ENCODE data around the gene PVALEF.

Gene PVALEF

DNA sequence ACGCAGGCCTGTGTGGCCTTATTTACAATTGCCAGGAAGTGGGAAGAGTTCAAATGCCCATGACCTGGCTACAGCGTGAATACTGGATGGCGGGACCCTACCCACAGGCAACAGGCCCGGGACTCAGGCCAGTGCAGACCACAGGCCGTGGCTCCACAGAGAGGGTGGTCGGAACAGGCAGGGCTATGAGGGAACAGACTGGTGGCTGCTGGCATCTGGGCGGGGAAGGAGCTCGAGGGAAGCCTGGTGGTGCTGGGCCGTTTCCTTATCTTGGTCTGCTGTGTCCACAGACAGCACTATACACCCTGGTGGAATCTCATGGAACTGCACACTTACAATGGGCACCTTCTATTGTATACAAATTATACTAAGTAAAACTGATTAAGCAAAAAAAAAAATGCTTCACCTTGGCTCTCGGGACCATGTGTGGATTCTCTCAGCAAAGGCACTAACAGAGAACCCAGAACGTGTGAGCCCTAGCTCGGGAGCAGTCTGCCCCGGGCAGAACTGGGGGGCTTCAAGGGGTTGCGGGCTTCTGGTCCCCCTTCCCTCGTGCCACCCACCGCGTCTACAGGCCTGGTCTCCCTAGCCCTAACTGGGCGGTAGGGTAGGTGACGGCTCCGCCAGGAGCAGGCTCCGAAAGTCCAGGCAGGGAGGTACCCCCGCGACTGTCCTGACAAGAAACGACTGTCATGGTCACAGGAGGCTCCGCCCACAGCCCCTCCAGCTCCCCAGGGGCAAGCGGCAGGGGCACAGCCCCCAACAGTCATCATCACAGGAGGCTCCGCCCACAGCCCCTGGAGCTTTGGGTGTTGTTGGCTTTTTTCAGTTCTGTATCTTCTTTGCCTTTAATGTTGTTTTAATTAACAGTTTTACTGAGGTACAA lies 35.6 kb downstream of the PVALEF start:
- ATAC-seq (ENCODE audit: low read depth) (peak; percentile 78), DNase-seq (ENCODE audit: low spot score) (no peak)
- H3K27ac ChIP-seq (ENCODE audit: poor library complexity, severe bottlenecking), result no peak overlapping the region
- H3K9me3 ChIP-seq (ENCODE audit: severe bottlenecking), result no peaks in the 10 kb centered on the region
- peaks cover 13% of the 10 kb centered on the region for H3K36me3 ChIP-seq (ENCODE audit: low read depth)
- TF ChIP-seq, protein P1, sequence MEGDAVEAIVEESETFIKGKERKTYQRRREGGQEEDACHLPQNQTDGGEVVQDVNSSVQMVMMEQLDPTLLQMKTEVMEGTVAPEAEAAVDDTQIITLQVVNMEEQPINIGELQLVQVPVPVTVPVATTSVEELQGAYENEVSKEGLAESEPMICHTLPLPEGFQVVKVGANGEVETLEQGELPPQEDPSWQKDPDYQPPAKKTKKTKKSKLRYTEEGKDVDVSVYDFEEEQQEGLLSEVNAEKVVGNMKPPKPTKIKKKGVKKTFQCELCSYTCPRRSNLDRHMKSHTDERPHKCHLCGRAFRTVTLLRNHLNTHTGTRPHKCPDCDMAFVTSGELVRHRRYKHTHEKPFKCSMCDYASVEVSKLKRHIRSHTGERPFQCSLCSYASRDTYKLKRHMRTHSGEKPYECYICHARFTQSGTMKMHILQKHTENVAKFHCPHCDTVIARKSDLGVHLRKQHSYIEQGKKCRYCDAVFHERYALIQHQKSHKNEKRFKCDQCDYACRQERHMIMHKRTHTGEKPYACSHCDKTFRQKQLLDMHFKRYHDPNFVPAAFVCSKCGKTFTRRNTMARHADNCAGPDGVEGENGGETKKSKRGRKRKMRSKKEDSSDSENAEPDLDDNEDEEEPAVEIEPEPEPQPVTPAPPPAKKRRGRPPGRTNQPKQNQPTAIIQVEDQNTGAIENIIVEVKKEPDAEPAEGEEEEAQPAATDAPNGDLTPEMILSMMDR (IDR thresholded peaks at IDR 0.05; ENCODE audit: poor library complexity, severe bottlenecking), result peak; percentile 37
- no peaks in the 10 kb centered on the region for H3K27me3 ChIP-seq (ENCODE audit: insufficient read depth, poor library complexity, severe bottlenecking)
- no peaks in the 10 kb centered on the region for H3K4me1 ChIP-seq (ENCODE audit: insufficient read depth, poor library complexity, severe bottlenecking)
- no peak overlapping the region for H3K4me3 ChIP-seq (ENCODE audit: severe bottlenecking)

- Histone ChIP-seq H3K4me3 (ENCODE audit: severe bottlenecking) (no peak overlapping the region), H3K27me3 (ENCODE audit: insufficient read depth, poor library complexity, severe bottlenecking) (no peaks in the 10 kb centered on the region), H3K4me1 (ENCODE audit: insufficient read depth, poor library complexity, severe bottlenecking) (no peaks in the 10 kb centered on the region), H3K36me3 (ENCODE audit: low read depth) (peaks cover 13% of the 10 kb centered on the region), H3K27ac (ENCODE audit: poor library complexity, severe bottlenecking) (no peak overlapping the region), H3K9me3 (ENCODE audit: severe bottlenecking) (no peaks in the 10 kb centered on the region)
- DNase-seq (ENCODE audit: low spot score), result no peak
- ATAC-seq (ENCODE audit: low read depth), result no peak
- TF ChIP-seq, protein P1 (IDR thresholded peaks at IDR 0.05; ENCODE audit: poor library complexity, severe bottlenecking), result no peak
Observed at GRCh38 chr17:81202318-81202717, 37.0 kb downstream of the PVALEF start.

- H3K27me3 ChIP-seq (ENCODE audit: insufficient read depth, poor library complexity, severe bottlenecking), result no peaks in the 10 kb centered on the region
- no peak overlapping the region for H3K4me3 ChIP-seq (ENCODE audit: severe bottlenecking)
- H3K27ac ChIP-seq (ENCODE audit: poor library complexity, severe bottlenecking), result no peak overlapping the region
- H3K4me1 ChIP-seq (ENCODE audit: insufficient read depth, poor library complexity, severe bottlenecking), result no peaks in the 10 kb centered on the region
- H3K9me3 ChIP-seq (ENCODE audit: severe bottlenecking), result no peaks in the 10 kb centered on the region
- DNase-seq (ENCODE audit: low spot score), result no peak
- peaks cover 16% of the 10 kb centered on the region for H3K36me3 ChIP-seq (ENCODE audit: low read depth)
- TF ChIP-seq, protein P1 (IDR thresholded peaks at IDR 0.05; ENCODE audit: poor library complexity, severe bottlenecking), result no peak
- ATAC-seq (ENCODE audit: low read depth), result no peak
Observed at GRCh38 chr17:81203136-81203535, 37.8 kb downstream of the PVALEF start.

GRCh38 chr17:81204578-81204977 lies 39.3 kb downstream of the PVALEF start:
- Histone ChIP-seq H3K4me3 (ENCODE audit: severe bottlenecking) (no peak overlapping the region), H3K27ac (ENCODE audit: poor library complexity, severe bottlenecking) (no peak overlapping the region), H3K4me1 (ENCODE audit: insufficient read depth, poor library complexity, severe bottlenecking) (no peaks in the 10 kb centered on the region), H3K9me3 (ENCODE audit: severe bottlenecking) (no peaks in the 10 kb centered on the region), H3K36me3 (ENCODE audit: low read depth) (peaks cover 13% of the 10 kb centered on the region), H3K27me3 (ENCODE audit: insufficient read depth, poor library complexity, severe bottlenecking) (no peaks in the 10 kb centered on the region)
- no peak for DNase-seq (ENCODE audit: low spot score)
- no peak for ATAC-seq (ENCODE audit: low read depth)
- TF ChIP-seq, protein P1 (IDR thresholded peaks at IDR 0.05; ENCODE audit: poor library complexity, severe bottlenecking), result no peak

DNA sequence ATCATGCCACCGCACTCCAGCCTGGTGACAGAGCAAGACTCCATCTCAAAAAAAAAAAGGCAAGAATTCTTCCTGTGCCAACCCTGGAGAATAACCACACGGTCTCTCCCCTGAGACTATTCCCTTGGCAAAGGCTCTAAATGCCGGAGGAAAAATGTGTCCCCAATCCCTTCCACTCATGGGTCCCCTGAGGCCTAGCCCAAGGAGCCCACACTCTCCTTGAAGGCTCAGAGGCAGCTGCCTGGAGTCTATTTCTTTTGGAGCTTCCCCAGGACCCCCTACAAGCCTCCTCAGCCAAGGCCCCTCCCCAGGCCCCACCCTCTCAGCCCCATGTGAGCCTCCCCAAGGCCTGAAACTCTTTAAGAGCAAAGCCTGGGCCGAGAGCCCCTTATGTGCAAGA lies 40.9 kb downstream of the PVALEF start:
- Histone ChIP-seq H3K4me1 (ENCODE audit: insufficient read depth, poor library complexity, severe bottlenecking) (no peaks in the 10 kb centered on the region), H3K27ac (ENCODE audit: poor library complexity, severe bottlenecking) (no peak overlapping the region), H3K36me3 (ENCODE audit: low read depth) (peaks cover 10% of the 10 kb centered on the region), H3K27me3 (ENCODE audit: insufficient read depth, poor library complexity, severe bottlenecking) (no peaks in the 10 kb centered on the region), H3K4me3 (ENCODE audit: severe bottlenecking) (no peak overlapping the region), H3K9me3 (ENCODE audit: severe bottlenecking) (no peaks in the 10 kb centered on the region)
- ATAC-seq (ENCODE audit: low read depth) (no peak), DNase-seq (ENCODE audit: low spot score) (no peak)
- TF ChIP-seq, protein P1 (IDR thresholded peaks at IDR 0.05; ENCODE audit: poor library complexity, severe bottlenecking), result no peak
